ENCODE measurements around the gene TRPT1.

The TRPT1 gene

GRCh38 chr11:64263947-64264317, 37.9 kb upstream of the TRPT1 start:
- peaks cover 6% of the 10 kb centered on the region for H3K4me1 ChIP-seq (ENCODE audit: insufficient read depth, low read length)
- no peaks in the 10 kb centered on the region for H3K27me3 ChIP-seq (ENCODE audit: insufficient read depth, low read length)
- peaks cover 80% of the 10 kb centered on the region for H3K36me3 ChIP-seq (ENCODE audit: insufficient read depth, low read depth, low read length)
- no peaks in the 10 kb centered on the region for H3K9me3 ChIP-seq (ENCODE audit: insufficient read depth, low read depth, low read length)
- H3K4me3 ChIP-seq (ENCODE audit: low read length), result no peak overlapping the region
- H3K27ac ChIP-seq (ENCODE audit: low read length), result no peak overlapping the region
- no peak overlapping the region for H3K9ac ChIP-seq (ENCODE audit: low read depth, low read length)

- H3K27me3 ChIP-seq (ENCODE audit: insufficient read depth, low read length), result no peaks in the 10 kb centered on the region
- peaks cover 86% of the 10 kb centered on the region for H3K36me3 ChIP-seq (ENCODE audit: insufficient read depth, low read depth, low read length)
These were observed 37.3 kb upstream of the TRPT1 start for GRCh38 chr11:64263021-64263946.

GRCh38 chr11:64262271-64263002, 36.5 kb upstream of the TRPT1 start:
- no peaks in the 10 kb centered on the region for H3K9me3 ChIP-seq (ENCODE audit: insufficient read depth, low read depth, low read length)
- H3K27me3 ChIP-seq (ENCODE audit: insufficient read depth, low read length), result no peaks in the 10 kb centered on the region
- H3K27ac ChIP-seq (ENCODE audit: low read length), result no peak overlapping the region
- peaks cover 3% of the 10 kb centered on the region; the same call in 1 of the 2 replicates for H3K4me1 ChIP-seq (ENCODE audit: insufficient read depth, low read length)
- H3K9ac ChIP-seq (ENCODE audit: low read depth, low read length), result no peak overlapping the region
- H3K4me3 ChIP-seq (ENCODE audit: low read length), result no peak overlapping the region
- H3K36me3 ChIP-seq (ENCODE audit: insufficient read depth, low read depth, low read length), result peaks cover 89% of the 10 kb centered on the region

More at GRCh38 chr11:64263021-64263946, 37.3 kb upstream of the TRPT1 start:
- no peak overlapping the region for H3K4me3 ChIP-seq (ENCODE audit: low read length)
- no peaks in the 10 kb centered on the region for H3K9me3 ChIP-seq (ENCODE audit: insufficient read depth, low read depth, low read length)
- no peak overlapping the region for H3K27ac ChIP-seq (ENCODE audit: low read length)
- H3K4me1 ChIP-seq (ENCODE audit: insufficient read depth, low read length), result peaks cover 3% of the 10 kb centered on the region; the same call in 1 of the 2 replicates
- no peak overlapping the region for H3K9ac ChIP-seq (ENCODE audit: low read depth, low read length)

- no peaks in the 10 kb centered on the region for H3K27me3 ChIP-seq (ENCODE audit: insufficient read depth, low read length)
- no peak overlapping the region for H3K27ac ChIP-seq (ENCODE audit: low read length)
- H3K4me1 ChIP-seq (ENCODE audit: insufficient read depth, low read length), result peaks cover 3% of the 10 kb centered on the region; the same call in 1 of the 2 replicates
- H3K4me3 ChIP-seq (ENCODE audit: low read length), result no peak overlapping the region
- no peaks in the 10 kb centered on the region for H3K9me3 ChIP-seq (ENCODE audit: insufficient read depth, low read depth, low read length)
- H3K36me3 ChIP-seq (ENCODE audit: insufficient read depth, low read depth, low read length), result peaks cover 85% of the 10 kb centered on the region
- H3K9ac ChIP-seq (ENCODE audit: low read depth, low read length), result no peak overlapping the region
These were observed 35.6 kb upstream of the TRPT1 start for GRCh38 chr11:64261556-64262080.

- H3K9me3 ChIP-seq (ENCODE audit: insufficient read depth, low read depth, low read length), result no peaks in the 10 kb centered on the region
- H3K4me1 ChIP-seq (ENCODE audit: insufficient read depth, low read length), result peaks cover 3% of the 10 kb centered on the region; the same call in 1 of the 2 replicates
- H3K27ac ChIP-seq (ENCODE audit: low read length), result no peak overlapping the region
- H3K4me3 ChIP-seq (ENCODE audit: low read length), result no peak overlapping the region
- no peaks in the 10 kb centered on the region for H3K27me3 ChIP-seq (ENCODE audit: insufficient read depth, low read length)
- H3K36me3 ChIP-seq (ENCODE audit: insufficient read depth, low read depth, low read length), result peaks cover 85% of the 10 kb centered on the region
- H3K9ac ChIP-seq (ENCODE audit: low read depth, low read length), result no peak overlapping the region
These were observed 34.2 kb upstream of the TRPT1 start for GRCh38 chr11:64260147-64260708.

- no peak overlapping the region for H3K4me3 ChIP-seq (ENCODE audit: low read length)
- no peak overlapping the region for H3K9ac ChIP-seq (ENCODE audit: low read depth, low read length)
- peaks cover 3% of the 10 kb centered on the region; the same call in 1 of the 2 replicates for H3K4me1 ChIP-seq (ENCODE audit: insufficient read depth, low read length)
- no peaks in the 10 kb centered on the region for H3K9me3 ChIP-seq (ENCODE audit: insufficient read depth, low read depth, low read length)
- H3K27ac ChIP-seq (ENCODE audit: low read length), result no peak overlapping the region
- no peaks in the 10 kb centered on the region for H3K27me3 ChIP-seq (ENCODE audit: insufficient read depth, low read length)
- H3K36me3 ChIP-seq (ENCODE audit: insufficient read depth, low read depth, low read length), result peaks cover 88% of the 10 kb centered on the region
These were observed 33.6 kb upstream of the TRPT1 start for GRCh38 chr11:64259533-64260067.

GRCh38 chr11:64258946-64259532, 33.1 kb upstream of the TRPT1 start:
- H3K4me3 ChIP-seq (ENCODE audit: low read length), result no peak overlapping the region
- no peaks in the 10 kb centered on the region for H3K27me3 ChIP-seq (ENCODE audit: insufficient read depth, low read length)
- H3K27ac ChIP-seq (ENCODE audit: low read length), result no peak overlapping the region
- no peak overlapping the region for H3K9ac ChIP-seq (ENCODE audit: low read depth, low read length)
- peaks cover 84% of the 10 kb centered on the region for H3K36me3 ChIP-seq (ENCODE audit: insufficient read depth, low read depth, low read length)
- peaks cover 3% of the 10 kb centered on the region; the same call in 1 of the 2 replicates for H3K4me1 ChIP-seq (ENCODE audit: insufficient read depth, low read length)
- H3K9me3 ChIP-seq (ENCODE audit: insufficient read depth, low read depth, low read length), result no peaks in the 10 kb centered on the region

GRCh38 chr11:64258356-64258755, 32.4 kb upstream of the TRPT1 start:
- no peak overlapping the region for H3K27ac ChIP-seq (ENCODE audit: low read length)
- no peaks in the 10 kb centered on the region for H3K9me3 ChIP-seq (ENCODE audit: insufficient read depth, low read depth, low read length)
- H3K27me3 ChIP-seq (ENCODE audit: insufficient read depth, low read length), result no peaks in the 10 kb centered on the region
- H3K4me3 ChIP-seq (ENCODE audit: low read length), result no peak overlapping the region
- H3K4me1 ChIP-seq (ENCODE audit: insufficient read depth, low read length), result peaks cover 1% of the 10 kb centered on the region; the same call in 1 of the 2 replicates
- no peak overlapping the region for H3K9ac ChIP-seq (ENCODE audit: low read depth, low read length)
- H3K36me3 ChIP-seq (ENCODE audit: insufficient read depth, low read depth, low read length), result peaks cover 77% of the 10 kb centered on the region

- H3K4me3 ChIP-seq (ENCODE audit: low read length), result no peak overlapping the region
- no peak overlapping the region for H3K27ac ChIP-seq (ENCODE audit: low read length)
- H3K36me3 ChIP-seq (ENCODE audit: insufficient read depth, low read depth, low read length), result peaks cover 57% of the 10 kb centered on the region
- no peaks in the 10 kb centered on the region for H3K27me3 ChIP-seq (ENCODE audit: insufficient read depth, low read length)
- no peaks in the 10 kb centered on the region for H3K9me3 ChIP-seq (ENCODE audit: insufficient read depth, low read depth, low read length)
- H3K9ac ChIP-seq (ENCODE audit: low read depth, low read length), result no peak overlapping the region
- no peaks in the 10 kb centered on the region for H3K4me1 ChIP-seq (ENCODE audit: insufficient read depth, low read length)
These were observed 30.3 kb upstream of the TRPT1 start for GRCh38 chr11:64256300-64256699.

GRCh38 chr11:64255135-64256128, 29.4 kb upstream of the TRPT1 start:
- no peak overlapping the region for H3K4me3 ChIP-seq (ENCODE audit: low read length)
- H3K36me3 ChIP-seq (ENCODE audit: insufficient read depth, low read depth, low read length), result peaks cover 48% of the 10 kb centered on the region
- H3K4me1 ChIP-seq (ENCODE audit: insufficient read depth, low read length), result peaks cover 3% of the 10 kb centered on the region; the same call in 1 of the 2 replicates
- no peak overlapping the region for H3K27ac ChIP-seq (ENCODE audit: low read length)
- no peak overlapping the region for H3K9ac ChIP-seq (ENCODE audit: low read depth, low read length)
- no peaks in the 10 kb centered on the region for H3K9me3 ChIP-seq (ENCODE audit: insufficient read depth, low read depth, low read length)
- H3K27me3 ChIP-seq (ENCODE audit: insufficient read depth, low read length), result no peaks in the 10 kb centered on the region

All from iPS-20b (cell line).